ENCODE measurements around the gene DENND1A. TPM values are rescaled to one million over a fixed set of nuclear protein-coding genes. Genes with fewer than 3 reads are reported as not detected.

The DENND1A gene
- total RNA-seq, 1 experiment from 2014 or later: 23.5 TPM

- H3K4me3 Mint-ChIP-seq: no peak overlapping the region
- ChIA-PET POLR2A (no interaction called here), CTCF (no interaction called here)
- ATAC-seq (no peak), DNase-seq (ENCODE audit: low spot score) (no peak)
- TF ChIP-seq ZNF671 (CRISPR knock-in tag; IDR thresholded peaks at IDR 0.05): no peak
- no peak for TF ChIP-seq ZNF396 (CRISPR knock-in tag; IDR thresholded peaks at IDR 0.05; ENCODE audit: borderline replicate concordance)
- no peak for TF ChIP-seq AR (CRISPR knock-in tag; IDR thresholded peaks at IDR 0.05)
- no peak for TF ChIP-seq IRF2 (CRISPR knock-in tag; IDR thresholded peaks at IDR 0.05; ENCODE audit: borderline replicate concordance, low read depth)
- TF ChIP-seq OVOL2 (CRISPR knock-in tag; IDR thresholded peaks at IDR 0.05; ENCODE audit: borderline replicate concordance): no peak
- TF ChIP-seq ATF1 (CRISPR knock-in tag; IDR thresholded peaks at IDR 0.05): no peak
- TF ChIP-seq ZNF232 (CRISPR knock-in tag; IDR thresholded peaks at IDR 0.05): no peak
- no peak for TF ChIP-seq NFYB (CRISPR knock-in tag; conservative IDR thresholded peaks at IDR 0.05; ENCODE audit: low read depth)
- H3K27me3 Mint-ChIP-seq (ENCODE audit: low read depth): no peaks in the 10 kb centered on the region
- H3K9me3 Mint-ChIP-seq: no peaks in the 10 kb centered on the region
- no peaks in the 10 kb centered on the region for H3K36me3 Mint-ChIP-seq
- H3K4me1 Mint-ChIP-seq: peaks cover 17% of the 10 kb centered on the region
- no peak overlapping the region for H3K27ac Mint-ChIP-seq
These were observed 586.3 kb downstream of the DENND1A start for GRCh38 chr9:123343443-123344191.

- no peaks in the 10 kb centered on the region for H3K27me3 Mint-ChIP-seq (ENCODE audit: low read depth)
- H3K4me3 Mint-ChIP-seq: no peak overlapping the region
- no peak overlapping the region for H3K27ac Mint-ChIP-seq
- H3K9me3 Mint-ChIP-seq: no peaks in the 10 kb centered on the region
- ChIA-PET CTCF (no interaction called here), POLR2A (no interaction called here)
- H3K4me1 Mint-ChIP-seq: peaks cover 17% of the 10 kb centered on the region
- no peaks in the 10 kb centered on the region for H3K36me3 Mint-ChIP-seq
- no peak for ATAC-seq
- DNase-seq (ENCODE audit: low spot score): no peak
- TF ChIP-seq ZBTB21 (CRISPR knock-in tag; IDR thresholded peaks at IDR 0.05; ENCODE audit: borderline replicate concordance) (no peak), ZMAT4 (CRISPR knock-in tag; IDR thresholded peaks at IDR 0.05) (no peak), PRDM15 (CRISPR knock-in tag; IDR thresholded peaks at IDR 0.05) (no peak), E2F4 (CRISPR knock-in tag; IDR thresholded peaks at IDR 0.05; ENCODE audit: borderline replicate concordance, low read depth) (no peak), SOX15 (CRISPR knock-in tag; IDR thresholded peaks at IDR 0.05) (no peak), TEAD1 (CRISPR knock-in tag; IDR thresholded peaks at IDR 0.05) (no peak), ESRRA (CRISPR knock-in tag; IDR thresholded peaks at IDR 0.05; ENCODE audit: borderline replicate concordance) (no peak), ZNF232 (CRISPR knock-in tag; IDR thresholded peaks at IDR 0.05) (no peak), KAT7 (CRISPR knock-in tag; IDR thresholded peaks at IDR 0.05; ENCODE audit: borderline replicate concordance) (no peak), CDX4 (CRISPR knock-in tag; IDR thresholded peaks at IDR 0.05; ENCODE audit: borderline replicate concordance) (no peak), MYBL2 (CRISPR knock-in tag; IDR thresholded peaks at IDR 0.05) (no peak), GABPB1 (CRISPR knock-in tag; IDR thresholded peaks at IDR 0.05) (no peak), ERG (CRISPR knock-in tag; IDR thresholded peaks at IDR 0.05) (no peak)
- TF ChIP-seq, protein P1, sequence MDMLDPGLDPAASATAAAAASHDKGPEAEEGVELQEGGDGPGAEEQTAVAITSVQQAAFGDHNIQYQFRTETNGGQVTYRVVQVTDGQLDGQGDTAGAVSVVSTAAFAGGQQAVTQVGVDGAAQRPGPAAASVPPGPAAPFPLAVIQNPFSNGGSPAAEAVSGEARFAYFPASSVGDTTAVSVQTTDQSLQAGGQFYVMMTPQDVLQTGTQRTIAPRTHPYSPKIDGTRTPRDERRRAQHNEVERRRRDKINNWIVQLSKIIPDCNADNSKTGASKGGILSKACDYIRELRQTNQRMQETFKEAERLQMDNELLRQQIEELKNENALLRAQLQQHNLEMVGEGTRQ (CRISPR knock-in tag; IDR thresholded peaks at IDR 0.05): no peak
These were observed 587.7 kb downstream of the DENND1A start for GRCh38 chr9:123342247-123342646.
